ENCODE results near the gene PGAP6.
"Not testable (repeated sequence)": the region's sequence is repeated elsewhere in the genome, so short reads cannot be mapped to it uniquely, and the experiment has no call there.

The PGAP6 gene

GRCh38 chr16:381789-382717 is at the start of gene PGAP6:
PGAP6 (minus strand) TSS chr16:381978; CDS start chr16:381821, 157 bp downstream.
- DNase-seq, result no peak
- in situ Hi-C loops (cut with MboI; ENCODE audit: low pct_unique_long_range_greater_than_20kb, low sequenced_read_pairs), result no loop called here

GRCh38 chr16:430904-431303 is 49.1 kb upstream of the PGAP6 start:
- in situ Hi-C loops (cut with MboI; ENCODE audit: low pct_unique_long_range_greater_than_20kb, low sequenced_read_pairs), result no loop called here

GRCh38 chr16:427250-427649 is 45.5 kb upstream of the PGAP6 start:
- DNase-seq, result peak; percentile 32
- in situ Hi-C loops (cut with MboI; ENCODE audit: low pct_unique_long_range_greater_than_20kb, low sequenced_read_pairs), result no loop called here

More at GRCh38 chr16:430904-431303, 49.1 kb upstream of the PGAP6 start:
- no peak for DNase-seq

- in situ Hi-C loops (cut with MboI; ENCODE audit: low pct_unique_long_range_greater_than_20kb, low sequenced_read_pairs), result no loop called here
- peak; percentile 39 for DNase-seq
Measured at GRCh38 chr16:426906-427249, 45.1 kb upstream of the PGAP6 start.

- in situ Hi-C loops (cut with MboI; ENCODE audit: low pct_unique_long_range_greater_than_20kb, low sequenced_read_pairs), result no loop called here
Measured at GRCh38 chr16:426115-426905, 44.5 kb upstream of the PGAP6 start.

GRCh38 chr16:425740-426114 is 43.9 kb upstream of the PGAP6 start:
- DNase-seq, result no peak
- in situ Hi-C loops (cut with MboI; ENCODE audit: low pct_unique_long_range_greater_than_20kb, low sequenced_read_pairs), result no loop called here

More at GRCh38 chr16:426115-426905, 44.5 kb upstream of the PGAP6 start:
- DNase-seq, result peak; percentile 35

GRCh38 chr16:425082-425718 is 43.4 kb upstream of the PGAP6 start, which contains the start of gene RAB11FIP3:
RAB11FIP3 (plus strand) TSS chr16:425649; CDS start chr16:426007, 358 bp downstream.
- in situ Hi-C loops (cut with MboI; ENCODE audit: low pct_unique_long_range_greater_than_20kb, low sequenced_read_pairs), result no loop called here
- DNase-seq, result peak; percentile 93

GRCh38 chr16:424623-425081 is 42.9 kb upstream of the PGAP6 start:
- in situ Hi-C loops (cut with MboI; ENCODE audit: low pct_unique_long_range_greater_than_20kb, low sequenced_read_pairs), result no loop called here
- no peak for DNase-seq

- in situ Hi-C loops (cut with MboI; ENCODE audit: low pct_unique_long_range_greater_than_20kb, low sequenced_read_pairs), result no loop called here
- DNase-seq, result no peak
Measured at GRCh38 chr16:424033-424622, 42.4 kb upstream of the PGAP6 start.

- DNase-seq; in situ Hi-C loops (cut with MboI; ENCODE audit: low pct_unique_long_range_greater_than_20kb, low sequenced_read_pairs): not testable (repeated sequence)
Measured at GRCh38 chr16:422179-422578, 40.4 kb upstream of the PGAP6 start.

GRCh38 chr16:415170-415498 is 33.4 kb upstream of the PGAP6 start:
- DNase-seq; in situ Hi-C loops (cut with MboI; ENCODE audit: low pct_unique_long_range_greater_than_20kb, low sequenced_read_pairs): not testable (repeated sequence)

- in situ Hi-C loops (cut with MboI; ENCODE audit: low pct_unique_long_range_greater_than_20kb, low sequenced_read_pairs), result no loop called here
- DNase-seq, result no peak
Measured at GRCh38 chr16:414395-415169, 32.8 kb upstream of the PGAP6 start.

GRCh38 chr16:411576-412265 is 29.9 kb upstream of the PGAP6 start:
- DNase-seq, result no peak
- in situ Hi-C loops (cut with MboI; ENCODE audit: low pct_unique_long_range_greater_than_20kb, low sequenced_read_pairs), result no loop called here

- DNase-seq, result no peak
- in situ Hi-C loops (cut with MboI; ENCODE audit: low pct_unique_long_range_greater_than_20kb, low sequenced_read_pairs), result no loop called here
Measured at GRCh38 chr16:410516-411178, 28.9 kb upstream of the PGAP6 start.

GRCh38 chr16:407253-407652 is 25.5 kb upstream of the PGAP6 start:
- in situ Hi-C loops (cut with MboI; ENCODE audit: low pct_unique_long_range_greater_than_20kb, low sequenced_read_pairs), result no loop called here
- no peak for DNase-seq

- no peak for DNase-seq
- in situ Hi-C loops (cut with MboI; ENCODE audit: low pct_unique_long_range_greater_than_20kb, low sequenced_read_pairs), result no loop called here
Measured at GRCh38 chr16:405548-406506, 24.0 kb upstream of the PGAP6 start.
